Ovary (tissue), 3 donors: ENCODE measurements around the gene GJA4.

ENCODE experiments used
- EP300 ChIP-seq: sonication (generic); formaldehyde crosslinking; IDR thresholded peaks from one replicate; pipeline ENCODE4 v1.6.1; 2017; ENCODE audit warnings: antibody characterized with exemption
- POLR2A ChIP-seq: fragments of 450-650 bp; IDR thresholded peaks from one replicate; pipeline ENCODE4 v1.6.1; 2017; ENCODE audit warnings: antibody characterized with exemption, mild to moderate bottlenecking, moderate library complexity
- TF ChIP-seq, protein P1 (sequence below), 3 donors: fragments of 450-650 bp in 2 of 3; fragments of 200-600 bp in 1 of 3; IDR thresholded peaks; one replicate each; pipeline versions ENCODE4 v1.5.1 to v1.8.0; 2016 to 2022; ENCODE audit warnings: antibody characterized with exemption in 3 of 3, mild to moderate bottlenecking in 1 of 3
- donor health status: DM: no; HTN: no; CAD: no.

DNA sequence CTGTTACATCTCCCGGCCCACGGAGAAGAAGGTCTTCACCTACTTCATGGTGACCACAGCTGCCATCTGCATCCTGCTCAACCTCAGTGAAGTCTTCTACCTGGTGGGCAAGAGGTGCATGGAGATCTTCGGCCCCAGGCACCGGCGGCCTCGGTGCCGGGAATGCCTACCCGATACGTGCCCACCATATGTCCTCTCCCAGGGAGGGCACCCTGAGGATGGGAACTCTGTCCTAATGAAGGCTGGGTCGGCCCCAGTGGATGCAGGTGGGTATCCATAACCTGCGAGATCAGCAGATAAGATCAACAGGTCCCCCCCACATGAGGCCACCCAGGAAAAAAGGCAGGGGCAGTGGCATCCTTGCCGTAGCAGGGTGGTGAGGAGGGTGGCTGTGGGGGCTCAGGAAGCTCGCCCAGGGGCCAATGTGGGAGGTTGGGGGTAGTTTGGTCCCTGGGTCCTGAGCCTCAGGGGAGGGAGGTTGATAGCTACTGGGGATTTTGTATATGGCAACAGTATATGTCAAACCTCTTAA, 31.0 kb upstream of the GJA4 start:
- TF ChIP-seq, protein P1, sequence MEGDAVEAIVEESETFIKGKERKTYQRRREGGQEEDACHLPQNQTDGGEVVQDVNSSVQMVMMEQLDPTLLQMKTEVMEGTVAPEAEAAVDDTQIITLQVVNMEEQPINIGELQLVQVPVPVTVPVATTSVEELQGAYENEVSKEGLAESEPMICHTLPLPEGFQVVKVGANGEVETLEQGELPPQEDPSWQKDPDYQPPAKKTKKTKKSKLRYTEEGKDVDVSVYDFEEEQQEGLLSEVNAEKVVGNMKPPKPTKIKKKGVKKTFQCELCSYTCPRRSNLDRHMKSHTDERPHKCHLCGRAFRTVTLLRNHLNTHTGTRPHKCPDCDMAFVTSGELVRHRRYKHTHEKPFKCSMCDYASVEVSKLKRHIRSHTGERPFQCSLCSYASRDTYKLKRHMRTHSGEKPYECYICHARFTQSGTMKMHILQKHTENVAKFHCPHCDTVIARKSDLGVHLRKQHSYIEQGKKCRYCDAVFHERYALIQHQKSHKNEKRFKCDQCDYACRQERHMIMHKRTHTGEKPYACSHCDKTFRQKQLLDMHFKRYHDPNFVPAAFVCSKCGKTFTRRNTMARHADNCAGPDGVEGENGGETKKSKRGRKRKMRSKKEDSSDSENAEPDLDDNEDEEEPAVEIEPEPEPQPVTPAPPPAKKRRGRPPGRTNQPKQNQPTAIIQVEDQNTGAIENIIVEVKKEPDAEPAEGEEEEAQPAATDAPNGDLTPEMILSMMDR (IDR thresholded peaks at IDR 0.05) = no peak
- no peak for TF ChIP-seq POLR2A
- TF ChIP-seq EP300 = no peak
